Aorta (tissue), 5 donors: ENCODE data around the gene HEATR5A. TPM values are rescaled to one million over a fixed set of nuclear protein-coding genes. Genes with fewer than 3 reads are reported as not detected.
"Not testable (repeated sequence)": the region's sequence is repeated elsewhere in the genome, so short reads cannot be mapped to it uniquely, and the experiment has no call there.

ENCODE experiments used
- ATAC-seq: fragments of 200-7000 bp; cut with Tn5 transposase; one replicate; pipeline ENCODE4 v1.9.1; 2022; ENCODE audit warnings: moderate library complexity; ENCODE audit not compliant: low FRiP score
- DNase-seq, 2 donors: peaks; one replicate each; pipeline ENCODE4 v3.0.0-alpha.2; 2020
- H3K27ac ChIP-seq, 2 donors: one replicate each; pipeline ENCODE4 v1.5.1; 2013; ENCODE audit warnings: low read length in 2 of 2, mild to moderate bottlenecking in 2 of 2, moderate library complexity in 2 of 2, control low read depth in 1 of 2, inconsistent platforms in 1 of 2, low read depth in 1 of 2
- H3K27me3 ChIP-seq, 2 donors: one replicate each; pipeline ENCODE4 v1.6.1; 2013; ENCODE audit warnings: control low read depth in 1 of 2, low read length in 1 of 2, mild to moderate bottlenecking in 1 of 2, moderate library complexity in 1 of 2; ENCODE audit not compliant: insufficient read depth in 2 of 2, control insufficient read depth in 1 of 2
- H3K36me3 ChIP-seq, 2 donors: one replicate each; pipeline ENCODE4 v1.6.1; 2013; ENCODE audit warnings: control low read depth in 1 of 2, low read length in 1 of 2, mild to moderate bottlenecking in 1 of 2; ENCODE audit not compliant: insufficient read depth in 2 of 2, control insufficient read depth in 1 of 2
- H3K4me1 ChIP-seq, 2 donors: one replicate each; pipeline ENCODE4 v1.6.1; 2013; ENCODE audit warnings: low read length in 2 of 2, control low read depth in 1 of 2, mild to moderate bottlenecking in 1 of 2, moderate library complexity in 1 of 2; ENCODE audit not compliant: insufficient read depth in 2 of 2, control insufficient read depth in 1 of 2
- H3K4me3 ChIP-seq, 2 donors: one replicate each; pipeline ENCODE4 v1.5.1; 2013; ENCODE audit warnings: low read length in 2 of 2, control low read depth in 1 of 2, mild to moderate bottlenecking in 1 of 2
- H3K9me3 ChIP-seq: one replicate; pipeline ENCODE4 v1.6.1; 2013; ENCODE audit warnings: mild to moderate bottlenecking, low read length; ENCODE audit not compliant: control insufficient read depth
- WGBS, 2 donors: extraction: QIAGEN DNeasy Blood & Tissue Kit; methylation state at CpG; one replicate each; pipeline ENCODE4 v1.1.7; 2013; 5-methylcytosine and 5-hydroxymethylcytosine counted together
- intact Hi-C, 2 donors: fragments of 100-400 bp; cut with DNase I; formaldehyde crosslinking; loops; one replicate each; pipeline versions ENCODE4 v1.14.2 to v1.15.0; 2022
- polyA plus RNA-seq, 2 donors: library from polyadenylated mRNA; stranded (reverse); fragments of 200-250 nt; gene quantifications; one replicate each; pipeline ENCODE4 v1.2.3, GENCODE V29; 2013
- total RNA-seq, 2 donors: library from RNA; stranded (reverse); fragmentation: NEBNext Ultra II Directional; extraction: Animal tissue kit (Norgen Biotek cat#: 25700); gene quantifications; one replicate each; pipeline ENCODE4 v1.2.1, GENCODE V29; 2021
- donor health status: healthy with polysubstance abuse.
- donor health status: Bipolar disorder and iron deficiency.
- donor health status: DM: no; HTN: no; CAD: no.
- donor health status: DM: no; HTN: no; CAD: no.
- donor health status: DM: yes; HTN: yes; CAD: no.

HEATR5A gene
- total and polyA plus RNA-seq, 4 donors: 7.5 to 53.0 (median 25.3) TPM

DNA sequence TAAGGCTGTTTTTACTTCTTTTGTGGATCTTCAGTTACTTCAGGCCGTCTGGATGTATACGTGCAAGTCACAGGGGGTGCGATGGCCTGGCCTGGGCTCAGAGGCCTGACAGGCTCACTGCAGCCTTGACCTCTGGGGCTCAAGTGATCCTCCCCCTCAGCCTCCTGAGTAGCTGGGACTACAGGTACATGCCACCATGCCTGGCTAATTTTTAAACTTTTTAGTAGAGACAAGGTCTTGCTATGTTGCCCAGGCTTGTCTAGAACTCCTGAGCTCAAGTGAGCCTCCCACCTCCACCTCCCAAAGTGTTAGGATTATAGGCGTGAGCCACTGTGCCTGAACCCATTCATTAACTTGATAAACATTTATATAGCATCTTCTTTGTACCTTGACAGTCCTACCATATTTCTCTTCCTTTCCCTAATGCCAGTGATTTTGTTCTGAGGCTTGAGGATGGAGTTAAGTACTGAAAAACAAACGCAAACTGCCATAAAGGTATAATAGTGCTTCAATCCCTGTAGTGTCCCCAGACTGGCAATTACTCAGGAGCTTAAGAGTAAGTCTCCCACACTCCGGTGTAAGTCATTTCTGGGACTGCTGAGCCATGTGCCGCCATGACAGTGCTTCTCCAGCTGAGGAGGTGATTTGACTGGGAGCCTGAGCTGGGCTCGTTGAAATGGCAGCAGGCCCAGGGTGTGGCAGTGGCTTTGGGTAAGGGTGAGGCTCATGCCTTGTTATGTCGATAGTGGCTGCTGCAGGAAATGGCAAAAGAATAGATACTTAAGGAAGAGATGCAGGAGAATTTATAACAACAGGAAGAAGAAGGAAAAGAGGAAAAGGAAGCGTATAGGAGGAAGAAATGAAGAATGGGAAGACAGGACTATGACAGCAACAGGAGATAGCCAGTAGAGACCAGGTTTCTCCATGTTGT, 169.1 kb downstream of the HEATR5A start:
- no peak for DNase-seq
- WGBS, 2 donors: 83 to 85% methylated on average over 9 to 10 of the region's 10 CpGs
- intact Hi-C loops: no loop called here
- H3K27me3 ChIP-seq: no peaks in the 10 kb centered on the region
- H3K27ac ChIP-seq: no peak overlapping the region
- ATAC-seq: no peak
- H3K4me3 ChIP-seq: no peak overlapping the region
- no peaks in the 10 kb centered on the region for H3K36me3 ChIP-seq
- H3K4me1 ChIP-seq: no peaks in the 10 kb centered on the region
- no peaks in the 10 kb centered on the region for H3K9me3 ChIP-seq

DNA sequence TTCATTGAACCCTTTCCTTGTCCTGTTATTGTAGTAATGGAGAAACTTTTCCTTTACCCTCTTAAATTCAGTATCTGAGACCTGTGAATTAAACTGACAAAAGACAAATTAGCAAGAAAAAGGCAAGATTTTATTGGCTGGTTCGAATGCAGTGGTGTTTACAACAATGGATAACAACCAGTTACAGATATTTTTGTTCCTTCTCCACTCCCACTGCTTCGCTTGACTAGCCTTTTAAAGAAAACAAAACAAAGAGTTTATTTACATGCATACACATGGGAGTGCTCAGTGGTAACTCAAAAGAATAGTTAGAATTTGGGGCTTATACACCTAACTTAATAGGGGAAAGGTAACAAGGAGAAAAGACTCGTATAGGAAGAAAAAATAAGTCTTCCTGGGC, 175.7 kb downstream of the HEATR5A start:
- no peaks in the 10 kb centered on the region for H3K9me3 ChIP-seq
- WGBS, 2 donors: 86 to 87% methylated on average over 3 of the region's 3 CpGs
- intact Hi-C loops: no loop called here
- DNase-seq (no peak), ATAC-seq (no peak)
- no peak overlapping the region for H3K4me3 ChIP-seq
- no peak overlapping the region for H3K27ac ChIP-seq
- no peaks in the 10 kb centered on the region for H3K27me3 ChIP-seq
- no peaks in the 10 kb centered on the region for H3K36me3 ChIP-seq
- H3K4me1 ChIP-seq: peaks cover 0 to 3% of the 10 kb centered on the region in 2 donors

GRCh38 chr14:31243860-31244259, 176.5 kb downstream of the HEATR5A start:
- Histone ChIP-seq H3K27ac (no peak overlapping the region), H3K27me3 (no peaks in the 10 kb centered on the region), H3K4me3 (no peak overlapping the region), H3K4me1 (peaks cover 0 to 3% of the 10 kb centered on the region in 2 donors), H3K36me3 (no peaks in the 10 kb centered on the region), H3K9me3 (no peaks in the 10 kb centered on the region)
- no peak for DNase-seq
- 87 to 92% methylated on average over 8 of the region's 8 CpGs for WGBS, 2 donors
- ATAC-seq: no peak
- intact Hi-C loops: no loop called here

DNA sequence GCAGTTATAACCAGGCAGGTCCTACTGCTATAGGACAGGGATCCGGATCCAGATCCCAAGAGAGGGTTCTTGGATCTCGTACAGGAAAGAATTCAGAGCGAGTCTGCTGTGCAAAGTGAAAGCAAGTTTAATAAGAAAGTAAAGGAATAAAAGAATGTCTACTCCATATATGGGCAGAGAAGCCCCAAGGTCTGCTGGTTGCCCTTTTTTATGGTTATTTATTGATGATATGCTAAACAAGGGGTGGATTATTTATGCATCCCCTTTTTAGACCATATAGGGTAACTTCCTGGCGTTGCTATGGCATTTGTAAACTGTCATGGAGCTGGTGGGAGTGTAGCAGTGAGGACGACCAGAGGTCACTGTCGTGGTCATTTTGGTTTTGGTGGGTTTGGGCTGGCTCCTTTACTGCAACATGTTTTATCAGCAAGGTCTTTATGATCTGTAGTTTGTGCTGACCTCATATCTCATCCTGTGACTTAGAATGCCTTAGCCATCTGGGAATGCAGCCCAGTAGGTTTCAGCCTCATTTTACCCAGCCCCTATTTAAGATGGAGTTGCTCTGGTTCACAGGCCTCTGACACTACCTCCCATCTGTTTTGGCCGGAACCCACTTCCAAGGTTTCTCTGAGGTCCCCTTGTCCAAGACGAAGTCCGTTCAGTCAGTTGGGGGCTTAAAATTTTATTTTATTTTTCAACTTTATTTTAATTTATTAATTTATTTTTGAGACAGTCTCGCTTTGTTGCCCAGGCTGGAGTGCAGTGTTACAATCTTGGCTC, 178.0 kb downstream of the HEATR5A start:
- 50 to 53% methylated on average over 10 of the region's 10 CpGs for WGBS, 2 donors

More for the DNA sequence above, 178.0 kb downstream of the HEATR5A start:
- DNase-seq, H3K9me3 ChIP-seq, intact Hi-C loops, H3K27ac ChIP-seq, H3K4me1 ChIP-seq, ATAC-seq, H3K36me3 ChIP-seq, H3K27me3 ChIP-seq: not testable (repeated sequence)
- peak overlapping the region in 1 of 2 donors; percentile 29 for H3K4me3 ChIP-seq

Other genes starting within 250 kb of the HEATR5A start
- 100 to 1,000 TPM; 137 to 164 TPM for gene HECTD1, start 212.8 kb downstream of the HEATR5A start, total RNA-seq
- gene HECTD1, start 212.8 kb downstream of the HEATR5A start, polyA plus RNA-seq: 10 to 100 TPM; 23.5 to 47.6 TPM
- 10 to 100 TPM; 12.4 to 15.5 TPM for gene DTD2, start 37.0 kb upstream of the HEATR5A start, total RNA-seq
- gene DTD2, start 37.0 kb upstream of the HEATR5A start, polyA plus RNA-seq: 10 to 100 TPM in 1 of 2 donors, 1 to 10 TPM in 1; 10.0 to 16.9 TPM
- not detected for gene GPR33, start 67.5 kb upstream of the HEATR5A start, total RNA-seq
- gene GPR33, start 67.5 kb upstream of the HEATR5A start, polyA plus RNA-seq: not detected
- 10 to 100 TPM; 10.7 to 15.9 TPM for gene NUBPL, start 140.9 kb upstream of the HEATR5A start, total RNA-seq
- 1 to 10 TPM; 6.6 to 8.4 TPM for gene NUBPL, start 140.9 kb upstream of the HEATR5A start, polyA plus RNA-seq